OCI-LY7 (cell line): ENCODE data around the gene ITM2B. TPM values are rescaled to one million over a fixed set of nuclear protein-coding genes. Genes with fewer than 3 reads are reported as not detected.

Experiments used
- BruUV-seq: library from RNA; stranded (reverse); fragments of 400-500 nt; replicated peaks from 2 replicates; lab custom pipeline; 2021; lab: Mats Ljungman, UMichigan
- CTCF ChIA-PET: fragments of 300-600 bp; sonication (Branson Sonifier 250); formaldehyde crosslinking; loops from one replicate; lab custom pipeline; 2022; ENCODE audit warnings: antibody characterized with exemption; ENCODE audit not compliant: unreplicated experiment; lab: Charles Lee
- POLR2A ChIA-PET: fragments of 300-600 bp; sonication (Branson Sonifier 250); formaldehyde crosslinking; loops from one replicate; lab custom pipeline; 2022; ENCODE audit warnings: antibody characterized with exemption; lab: Charles Lee
- DNase-seq: peaks from one replicate; pipeline ENCODE4 v3.0.0-alpha.2; 2015; ENCODE audit warnings: low spot score
- H2AFZ ChIP-seq: fragments of 200-600 bp; sonication (generic), shearing (Covaris generic); 2 replicates; pipeline ENCODE4 v1.6.1; 2014; ENCODE audit warnings: mild to moderate bottlenecking, antibody characterized with exemption, low read length, moderate library complexity
- H3K27ac ChIP-seq: fragments of 200-600 bp; sonication (generic); 2 replicates; pipeline ENCODE4 v1.5.1; 2014; ENCODE audit warnings: mixed run types, low read depth, mild to moderate bottlenecking, moderate library complexity, low read length, inconsistent platforms; ENCODE audit not compliant: poor library complexity, severe bottlenecking
- H3K36me3 ChIP-seq: fragments of 200-600 bp; sonication (generic); 2 replicates; pipeline ENCODE4 v1.6.1; 2014; ENCODE audit warnings: mild to moderate bottlenecking, antibody characterized with exemption, low read length, moderate library complexity, mixed read lengths; ENCODE audit not compliant: insufficient read depth
- H3K4me1 ChIP-seq: fragments of 200-600 bp; sonication (generic); 2 replicates; pipeline ENCODE4 v1.5.1; 2014; ENCODE audit warnings: mild to moderate bottlenecking, low read length; ENCODE audit not compliant: insufficient read depth, poor library complexity, severe bottlenecking
- H3K4me2 ChIP-seq: fragments of 200-600 bp; sonication (generic); 2 replicates; pipeline ENCODE4 v1.6.1; 2014; ENCODE audit warnings: mild to moderate bottlenecking, low read length
- H3K4me3 ChIP-seq: fragments of 200-600 bp; sonication (generic); 2 replicates; pipeline ENCODE4 v1.5.1; 2014; ENCODE audit warnings: mild to moderate bottlenecking, low read depth, low read length; ENCODE audit not compliant: poor library complexity, severe bottlenecking
- H3K79me2 ChIP-seq: fragments of 200-600 bp; sonication (generic); 2 replicates; pipeline ENCODE4 v1.6.1; 2016; ENCODE audit warnings: low read depth, mild to moderate bottlenecking, low read length, moderate library complexity, mixed read lengths; ENCODE audit not compliant: insufficient read depth
- H3K9me2 ChIP-seq: fragments of 200-600 bp; sonication (generic); 2 replicates; pipeline ENCODE4 v1.6.1; 2016; ENCODE audit warnings: mild to moderate bottlenecking, low read length, mixed read lengths; ENCODE audit not compliant: insufficient read depth
- H3K9me3 ChIP-seq: fragments of 200-600 bp; sonication (generic); 2 replicates; pipeline ENCODE4 v1.6.1; 2014; ENCODE audit warnings: mild to moderate bottlenecking, mixed run types, low read length, mixed read lengths
- H4K20me1 ChIP-seq: fragments of 200-600 bp; sonication (generic); 2 replicates; pipeline ENCODE4 v1.6.1; 2014; ENCODE audit warnings: mild to moderate bottlenecking, antibody characterized with exemption, low read length, moderate library complexity, mixed read lengths; ENCODE audit not compliant: insufficient read depth
- EZH2phosphoT487 ChIP-seq: fragments of 200-600 bp; sonication (generic); IDR thresholded peaks from 2 replicates; pipeline ENCODE4 v1.6.1; 2018; ENCODE audit warnings: low read depth, borderline replicate concordance, mild to moderate bottlenecking, mixed run types, antibody characterized with exemption, low read length, moderate library complexity, mixed read lengths
- intact Hi-C: fragments of 100-400 bp; cut with micrococcal nuclease; formaldehyde crosslinking; loops from one replicate; pipeline ENCODE4 v1.10.0; 2022; ENCODE audit not compliant: unreplicated experiment
- total RNA-seq, 2 experiments: library from RNA; depleted of rRNA in 1 of 2; stranded (reverse); fragments of >200 nt in 1 of 2; shearing (Covaris generic) in 1 of 2; gene quantifications; 2 replicates each; pipeline ENCODE4 v1.2.3, GENCODE V29; 2014 to 2022
- TF ChIP-seq, protein P1 (sequence below): fragments of 200-600 bp; sonication (generic); conservative IDR thresholded peaks from 2 replicates; pipeline ENCODE4 v1.5.1; 2014; ENCODE audit warnings: mild to moderate bottlenecking, antibody characterized with exemption, low read length, moderate library complexity, mixed read lengths

Gene ITM2B
- total RNA-seq, 2 experiments from 2014 or later = 14.7 to 43.3 TPM

DNA sequence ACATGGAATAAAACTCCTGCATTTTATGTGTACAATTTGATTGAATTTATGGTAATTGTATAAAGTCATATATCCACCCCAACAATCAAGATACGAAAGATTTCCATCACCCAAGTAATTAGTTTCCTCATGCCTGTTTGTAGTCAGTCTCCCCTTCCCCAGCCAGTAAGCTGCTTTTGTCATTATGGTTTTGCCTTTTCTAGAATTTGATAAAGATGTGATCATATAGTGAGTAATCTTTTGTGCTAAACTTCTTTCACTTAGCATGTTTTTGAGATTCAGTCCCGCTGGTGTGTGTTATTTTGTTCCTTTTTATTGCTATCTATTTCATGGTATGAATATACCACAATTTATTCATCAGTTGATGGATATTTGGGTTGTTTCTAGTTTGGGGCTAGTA, 16.0 kb downstream of the ITM2B start:
- CTCF ChIA-PET = no interaction called here
- Histone ChIP-seq H3K4me1 (no peaks in the 10 kb centered on the region), H2AFZ (no peak overlapping the region), H3K36me3 (peaks cover 2% of the 10 kb centered on the region; the same call in 1 of the 2 replicates), H3K4me3 (no peak overlapping the region), H3K9me2 (no peaks in the 10 kb centered on the region), H3K79me2 (0 out of 2 replicates have a peak, but pooled peaks cover 4% of the 10 kb centered on the region), H3K9me3 (no peaks in the 10 kb centered on the region), H3K4me2 (no peak overlapping the region), H3K27ac (no peak overlapping the region), H4K20me1 (0 out of 2 replicates have a peak, but pooled peaks cover 6% of the 10 kb centered on the region)
- intact Hi-C loops = no loop called here
- TF ChIP-seq EZH2phosphoT487 = no peak
- TF ChIP-seq, protein P1, sequence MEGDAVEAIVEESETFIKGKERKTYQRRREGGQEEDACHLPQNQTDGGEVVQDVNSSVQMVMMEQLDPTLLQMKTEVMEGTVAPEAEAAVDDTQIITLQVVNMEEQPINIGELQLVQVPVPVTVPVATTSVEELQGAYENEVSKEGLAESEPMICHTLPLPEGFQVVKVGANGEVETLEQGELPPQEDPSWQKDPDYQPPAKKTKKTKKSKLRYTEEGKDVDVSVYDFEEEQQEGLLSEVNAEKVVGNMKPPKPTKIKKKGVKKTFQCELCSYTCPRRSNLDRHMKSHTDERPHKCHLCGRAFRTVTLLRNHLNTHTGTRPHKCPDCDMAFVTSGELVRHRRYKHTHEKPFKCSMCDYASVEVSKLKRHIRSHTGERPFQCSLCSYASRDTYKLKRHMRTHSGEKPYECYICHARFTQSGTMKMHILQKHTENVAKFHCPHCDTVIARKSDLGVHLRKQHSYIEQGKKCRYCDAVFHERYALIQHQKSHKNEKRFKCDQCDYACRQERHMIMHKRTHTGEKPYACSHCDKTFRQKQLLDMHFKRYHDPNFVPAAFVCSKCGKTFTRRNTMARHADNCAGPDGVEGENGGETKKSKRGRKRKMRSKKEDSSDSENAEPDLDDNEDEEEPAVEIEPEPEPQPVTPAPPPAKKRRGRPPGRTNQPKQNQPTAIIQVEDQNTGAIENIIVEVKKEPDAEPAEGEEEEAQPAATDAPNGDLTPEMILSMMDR = no peak
- POLR2A ChIA-PET = interaction anchor here (1.6 kb wide), 1 partner anchor 14 kb away, joined by 4 read pairs; no protein-coding TSS in a partner anchor
- no peak for DNase-seq
- no TSS peak for BruUV-seq

DNA sequence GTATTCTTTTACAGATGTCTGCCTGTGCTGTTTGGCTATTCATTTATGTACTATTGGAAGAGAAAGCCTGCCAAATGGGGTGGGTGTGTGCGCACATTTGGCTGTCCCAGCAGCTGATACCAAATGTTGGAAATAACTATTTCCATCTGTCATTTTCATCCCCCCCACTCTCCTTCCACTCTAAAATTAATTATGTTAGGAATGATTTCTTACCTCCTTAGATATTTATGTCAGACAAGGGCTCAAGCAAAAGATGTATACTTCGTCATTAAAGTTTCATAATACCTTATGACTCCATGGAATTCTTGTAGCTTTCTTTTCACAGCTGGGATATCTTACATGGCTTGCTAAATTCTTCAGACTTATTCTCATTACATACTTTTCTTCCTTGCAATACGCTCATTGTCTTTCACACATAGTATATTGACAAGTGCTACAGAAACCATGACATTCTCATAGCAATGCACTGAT, 18.6 kb downstream of the ITM2B start:
- Histone ChIP-seq H4K20me1 (0 out of 2 replicates have a peak, but pooled peaks cover 6% of the 10 kb centered on the region), H3K27ac (no peak overlapping the region), H2AFZ (no peak overlapping the region), H3K36me3 (peaks cover 9% of the 10 kb centered on the region; the same call in 1 of the 2 replicates), H3K9me2 (no peaks in the 10 kb centered on the region), H3K4me1 (no peaks in the 10 kb centered on the region), H3K79me2 (no peaks in the 10 kb centered on the region), H3K4me3 (no peak overlapping the region), H3K4me2 (no peak overlapping the region), H3K9me3 (no peaks in the 10 kb centered on the region)
- no peak for TF ChIP-seq EZH2phosphoT487
- TF ChIP-seq, protein P1 = no peak
- no TSS peak for BruUV-seq
- ChIA-PET POLR2A (interaction anchor here (0.7 kb wide), 1 partner anchor 328 kb away, joined by 3 read pairs; no protein-coding TSS in a partner anchor), CTCF (no interaction called here)
- intact Hi-C loops = no loop called here
- no peak for DNase-seq

DNA sequence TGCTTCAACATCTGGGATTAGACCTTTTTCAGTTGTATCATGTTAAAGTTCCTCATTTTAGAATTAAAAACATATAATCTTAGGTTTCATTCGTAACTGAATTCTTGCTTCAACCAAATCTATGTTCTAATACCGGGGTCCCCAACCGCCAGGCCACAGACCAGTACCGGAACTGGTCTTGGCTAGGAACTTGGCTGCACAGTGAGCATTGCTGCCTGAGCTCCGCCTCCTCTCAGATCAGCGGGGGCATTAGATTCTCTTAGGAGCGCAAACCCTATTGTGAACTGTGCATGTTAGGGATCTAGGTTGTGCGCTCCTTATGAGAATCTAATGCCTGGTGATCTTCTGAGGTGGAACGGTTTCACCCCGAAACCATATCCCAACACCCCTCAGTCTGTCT, 19.2 kb downstream of the ITM2B start:
- no peak for TF ChIP-seq EZH2phosphoT487
- TF ChIP-seq, protein P1 = no peak
- Histone ChIP-seq H2AFZ (no peak overlapping the region), H3K9me2 (no peaks in the 10 kb centered on the region), H3K4me1 (no peaks in the 10 kb centered on the region), H3K36me3 (peaks cover 10% of the 10 kb centered on the region; the same call in 1 of the 2 replicates), H3K27ac (no peak overlapping the region), H3K4me3 (no peak overlapping the region), H3K79me2 (no peaks in the 10 kb centered on the region), H3K4me2 (no peak overlapping the region), H4K20me1 (0 out of 2 replicates have a peak, but pooled peaks cover 6% of the 10 kb centered on the region), H3K9me3 (no peaks in the 10 kb centered on the region)
- intact Hi-C loops = no loop called here
- no TSS peak for BruUV-seq
- POLR2A ChIA-PET = no interaction called here
- DNase-seq = no peak
- CTCF ChIA-PET = no interaction called here
